NOMO-1 (cell line): Measurements from ENCODE around the gene PAGR1.
"Not testable (repeated sequence)": the region's sequence is repeated elsewhere in the genome, so short reads cannot be mapped to it uniquely, and the experiment has no call there.

Experiments
- DNase-seq, 2 experiments: peaks; one replicate each; lab custom pipeline; 2025; ENCODE audit not compliant: unreplicated experiment in 2 of 2; lab: John Stamatoyannopoulos, UW

Gene PAGR1

GRCh38 chr16:29862383-29862883, 46.5 kb downstream of the PAGR1 start:
- DNase-seq, result peak in 1 of 2 experiments; percentile 19

GRCh38 chr16:29862884-29863668, 47.1 kb downstream of the PAGR1 start, which contains the start of gene CDIPT:
Gene CDIPT (minus strand): TSS chr16:29863226. CDS start chr16:29862857, 369 bp downstream.
- peak; percentile 96 to 97 for DNase-seq

- no peak for DNase-seq
Observed at GRCh38 chr16:29863669-29863984, 47.7 kb downstream of the PAGR1 start.

GRCh38 chr16:29864205-29864604, 48.3 kb downstream of the PAGR1 start:
- DNase-seq, result no peak

GRCh38 chr16:29868396-29869009, 52.6 kb downstream of the PAGR1 start:
- no peak for DNase-seq

- DNase-seq, result not testable (repeated sequence)
Observed at GRCh38 chr16:29869067-29869466, 53.1 kb downstream of the PAGR1 start.
